ENCODE data around the gene ESD.
"Not testable (repeated sequence)": the region's sequence is repeated elsewhere in the genome, so short reads cannot be mapped to it uniquely, and the experiment has no call there.

Gene ESD, protein sequence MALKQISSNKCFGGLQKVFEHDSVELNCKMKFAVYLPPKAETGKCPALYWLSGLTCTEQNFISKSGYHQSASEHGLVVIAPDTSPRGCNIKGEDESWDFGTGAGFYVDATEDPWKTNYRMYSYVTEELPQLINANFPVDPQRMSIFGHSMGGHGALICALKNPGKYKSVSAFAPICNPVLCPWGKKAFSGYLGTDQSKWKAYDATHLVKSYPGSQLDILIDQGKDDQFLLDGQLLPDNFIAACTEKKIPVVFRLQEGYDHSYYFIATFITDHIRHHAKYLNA

DNA sequence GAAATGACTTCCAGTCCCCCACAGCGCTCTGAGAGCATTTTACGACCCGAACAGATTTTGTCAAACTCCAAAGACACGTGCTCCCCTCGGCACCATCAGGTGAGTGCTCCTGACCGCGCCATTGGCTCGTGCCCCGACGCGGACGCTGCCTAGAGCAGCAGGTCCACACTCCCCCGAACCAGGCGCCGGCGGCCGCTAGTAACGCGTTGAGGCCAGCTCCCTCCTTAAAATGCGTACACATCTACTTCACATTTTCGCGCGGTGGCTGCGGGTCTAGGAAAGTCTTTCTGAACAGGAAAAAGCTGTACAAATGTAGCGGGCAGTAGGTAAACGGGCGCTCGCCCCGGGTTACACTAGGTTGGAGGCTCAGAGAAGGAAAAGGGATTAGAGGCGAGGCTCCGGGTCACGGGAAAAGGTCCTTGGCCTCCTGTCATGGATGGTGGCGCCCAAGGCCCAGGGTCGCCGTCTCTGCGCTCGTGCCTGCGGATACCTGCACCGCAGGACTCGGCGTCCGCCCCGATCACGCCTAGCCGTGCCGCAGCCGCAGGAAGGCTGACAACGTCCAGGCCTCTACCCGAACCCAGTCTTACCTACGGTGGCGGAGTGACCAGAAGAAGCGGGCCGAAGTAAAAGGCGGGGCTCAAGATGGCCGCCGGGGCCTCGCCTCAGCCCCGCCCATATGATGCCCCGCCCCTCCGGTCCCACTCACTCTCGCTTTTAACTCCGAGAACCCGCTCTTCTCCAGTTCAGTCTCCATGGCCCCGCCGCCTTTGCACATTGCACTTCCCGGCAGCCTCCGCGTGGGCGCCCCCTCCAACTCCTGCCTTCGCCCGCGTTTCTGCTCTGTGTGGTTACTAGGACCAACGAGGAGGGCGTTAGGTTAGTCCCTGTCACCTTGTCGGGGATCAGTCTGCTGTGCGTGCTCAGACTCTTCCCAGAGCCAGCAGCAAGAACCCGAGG is at the start of gene ESD:
Gene ESD (minus strand): TSS at position 647 of the 960 bp plus-strand sequence. CDS start 5,748 bp downstream, outside the sequence.
- DNase-seq: peak; percentile 82 to 93

GRCh38 chr13:46846726-46847125 is 49.8 kb upstream of the ESD start:
- no peak for DNase-seq

DNA sequence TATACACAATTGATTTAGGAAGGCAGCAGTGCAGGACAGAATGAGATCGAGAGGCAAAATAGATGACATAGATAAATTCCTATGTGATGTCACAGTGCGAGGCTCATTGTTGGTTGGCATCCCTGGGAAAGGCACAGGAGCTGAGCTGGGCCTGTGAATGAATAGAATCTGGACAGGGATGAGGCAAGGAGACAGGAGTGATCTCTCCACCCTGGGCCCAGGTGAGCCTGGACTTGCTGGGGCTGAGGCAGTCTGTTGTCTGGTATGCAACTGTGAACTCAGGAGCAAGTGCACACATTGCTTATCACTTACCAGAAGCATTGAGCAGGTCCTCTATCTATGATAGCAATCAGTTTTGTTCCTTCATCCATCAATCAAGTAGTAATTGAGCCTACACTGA is 48.2 kb upstream of the ESD start:
- DNase-seq: no peak

- DNase-seq: no peak
These were observed 47.5 kb upstream of the ESD start for GRCh38 chr13:46844431-46844830.

DNA sequence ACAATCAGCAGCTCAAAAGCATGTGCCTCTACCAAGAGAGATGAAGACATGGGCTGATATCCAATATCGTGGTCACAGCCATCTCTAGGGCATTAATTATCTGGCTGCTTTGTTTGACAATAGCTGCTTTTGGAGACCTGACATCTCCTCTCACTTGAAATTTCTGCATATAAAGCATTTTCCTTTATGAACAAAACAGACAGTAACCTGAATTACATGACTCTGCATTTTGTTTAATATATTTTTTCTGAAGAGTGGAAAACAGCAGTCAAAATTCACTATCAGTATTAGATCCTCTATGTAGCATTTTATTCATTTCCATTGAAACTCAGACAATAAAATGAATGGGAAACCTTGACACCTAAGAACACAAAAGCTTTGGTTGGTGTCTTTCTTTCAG is 42.4 kb upstream of the ESD start:
- no peak for DNase-seq

DNA sequence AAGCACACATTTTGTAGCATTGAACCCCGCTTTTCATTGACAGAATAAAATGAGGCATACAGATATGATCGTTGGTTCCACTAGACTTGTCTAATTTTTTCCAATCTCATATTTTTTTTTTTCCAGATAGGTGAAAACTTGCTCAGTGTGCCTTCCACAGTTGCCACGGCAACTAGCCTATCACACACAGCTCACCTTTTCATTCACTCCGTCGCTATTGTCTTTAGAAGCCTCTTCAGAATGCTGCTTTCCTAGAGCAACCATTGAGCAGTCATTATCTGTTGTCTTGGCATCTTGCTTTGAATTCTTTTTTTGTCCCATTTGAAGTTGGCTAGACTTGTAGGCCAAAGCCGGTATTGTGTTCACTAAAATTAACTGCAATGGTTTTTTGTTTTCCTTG is 37.7 kb upstream of the ESD start:
- DNase-seq: no peak

- DNase-seq: peak in 1 of 2 experiments; percentile 42
These were observed 34.7 kb upstream of the ESD start for GRCh38 chr13:46831588-46832194.

DNA sequence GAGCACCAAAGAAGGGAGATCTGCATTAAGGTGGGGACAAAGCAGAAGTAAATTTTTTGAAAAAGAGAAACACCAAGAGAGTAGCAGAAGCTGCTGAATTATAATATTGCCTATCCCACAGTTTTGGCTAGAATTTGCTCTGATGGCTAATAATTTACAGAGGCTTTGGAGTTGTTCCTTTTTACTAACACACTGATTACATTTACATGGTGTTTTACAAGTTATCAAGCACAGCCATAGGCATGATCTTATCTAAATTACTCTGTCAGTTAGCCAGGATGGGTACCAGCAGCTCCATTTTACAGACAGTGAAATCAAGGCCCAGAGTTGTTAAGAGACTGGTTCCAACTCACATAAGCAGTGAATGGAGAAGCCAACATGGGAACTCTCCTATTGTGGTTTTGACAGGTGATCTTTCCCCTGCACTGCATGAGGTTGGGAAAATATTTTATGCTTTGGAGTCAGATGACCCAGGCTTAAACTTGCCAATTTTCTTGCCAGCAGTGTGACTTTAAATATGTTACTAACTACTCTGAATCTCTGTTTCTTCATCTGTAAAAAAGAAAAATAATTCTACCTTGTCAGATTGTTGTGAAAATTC is 33.5 kb upstream of the ESD start:
- DNase-seq: no peak

DNA sequence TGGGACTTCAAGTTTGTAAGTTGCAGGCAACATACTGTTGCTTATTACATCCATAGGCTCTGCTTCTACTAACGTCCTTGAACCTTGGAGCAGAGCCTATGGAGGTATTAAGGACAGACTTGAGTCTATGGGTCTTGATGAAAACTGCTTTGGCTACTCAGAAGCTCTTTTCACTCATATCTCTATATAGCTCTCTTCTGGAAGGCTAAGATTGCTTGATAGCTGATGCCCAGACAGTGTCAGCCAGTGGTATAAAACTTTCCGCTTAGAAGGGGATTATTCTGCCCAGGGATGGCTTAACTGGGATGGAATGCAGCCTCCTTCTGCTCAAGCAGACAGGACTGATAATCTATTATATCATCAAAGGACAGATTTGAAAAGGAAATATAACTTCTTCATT is 25.6 kb upstream of the ESD start:
- DNase-seq: no peak

DNA sequence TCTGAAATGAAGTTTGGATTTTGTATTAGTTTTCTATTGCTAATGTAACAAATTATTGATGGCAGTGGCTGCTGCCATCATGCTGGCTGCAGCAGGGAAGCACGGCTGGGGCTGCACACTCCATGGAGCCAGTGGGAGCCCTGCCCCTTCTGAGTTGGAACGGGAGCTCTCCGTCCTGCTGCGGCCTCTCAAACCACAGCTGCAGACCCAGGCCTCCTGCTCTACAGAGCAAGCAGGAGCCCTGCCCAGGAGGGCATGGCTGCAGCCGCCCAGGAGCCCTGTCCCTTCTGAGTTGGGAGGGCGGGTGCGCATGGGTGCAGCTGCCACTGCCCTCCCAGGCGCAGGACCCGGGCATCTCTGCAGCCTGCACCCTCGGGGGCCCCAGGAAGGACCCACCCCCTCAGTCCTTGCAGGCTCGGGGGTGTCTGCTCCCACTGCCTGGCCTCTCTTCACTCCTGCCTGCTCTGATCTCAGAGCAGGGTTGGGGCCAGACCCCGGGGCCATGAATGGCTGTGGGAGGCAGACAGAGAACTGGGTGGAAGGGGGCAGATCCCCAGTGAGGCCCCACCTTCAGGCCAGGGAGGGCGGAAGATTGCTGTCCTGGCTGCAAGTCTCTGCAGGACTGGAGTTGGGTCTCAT is 21.0 kb upstream of the ESD start:
- no peak for DNase-seq

DNA sequence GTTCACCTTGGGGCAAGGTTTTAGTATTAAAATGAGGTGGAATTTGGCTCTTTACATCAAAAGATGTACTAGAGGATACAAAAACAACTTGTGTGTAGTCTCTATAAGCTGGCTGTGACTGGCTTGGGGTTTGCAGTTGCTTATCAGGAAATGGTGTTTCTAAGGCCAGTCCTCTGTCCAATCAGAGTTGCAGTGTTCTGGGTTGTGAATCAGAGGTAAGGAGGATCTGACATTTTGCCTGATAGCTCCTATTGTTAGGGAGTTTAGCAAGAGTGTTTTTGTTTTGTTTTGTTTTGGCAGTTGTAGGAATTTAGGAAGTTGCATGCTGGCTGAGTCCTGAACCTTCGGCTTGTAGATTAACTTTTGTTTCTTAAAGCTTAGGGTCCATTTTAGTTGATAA is 20.1 kb upstream of the ESD start:
- no peak for DNase-seq

GRCh38 chr13:46816371-46816770 is 19.4 kb upstream of the ESD start:
- no peak for DNase-seq

- DNase-seq: no peak
These were observed 15.4 kb upstream of the ESD start for GRCh38 chr13:46812301-46812797.

GRCh38 chr13:46810440-46810839 is 13.5 kb upstream of the ESD start:
- no peak for DNase-seq

DNA sequence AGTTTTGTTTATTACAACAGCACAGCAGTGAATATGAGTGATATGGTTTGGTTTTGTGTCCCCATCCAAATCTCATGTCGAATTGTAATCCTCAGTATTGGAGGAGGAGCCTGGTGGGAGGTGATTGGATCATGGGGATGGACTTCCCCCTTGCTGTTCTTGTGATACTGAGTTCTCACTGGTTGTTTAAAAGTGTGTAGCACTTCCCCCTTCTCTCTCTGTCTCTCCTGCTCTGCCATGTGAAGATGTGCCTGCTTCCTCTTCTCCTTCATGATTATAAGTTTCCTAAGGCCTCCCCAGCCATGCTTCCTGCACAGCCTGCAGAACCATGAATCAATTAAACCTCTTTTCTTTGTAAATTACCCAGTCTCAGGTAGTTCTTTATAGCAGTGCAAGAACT is 8.0 kb upstream of the ESD start:
- not testable (repeated sequence) for DNase-seq

DNA sequence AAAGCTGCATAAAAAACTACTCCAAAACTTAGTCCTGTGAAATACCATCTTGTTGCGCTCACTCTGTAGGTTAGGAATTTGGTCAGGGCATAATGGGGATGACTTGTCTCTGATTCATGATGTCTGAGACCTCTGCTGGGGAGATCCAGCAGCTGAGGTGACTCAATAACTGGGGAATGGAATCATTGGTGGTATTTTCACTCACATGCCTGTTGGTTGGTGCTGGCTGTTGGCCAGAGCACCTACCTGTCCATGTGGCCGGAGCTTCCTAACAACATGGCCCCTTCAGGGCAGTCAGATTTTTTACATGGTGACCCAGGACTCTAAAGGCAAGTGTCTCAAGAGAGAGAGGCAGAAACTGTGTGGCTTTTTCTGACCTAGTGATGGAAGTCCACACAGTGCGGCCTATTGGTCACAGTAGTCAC is 7.4 kb upstream of the ESD start:
- peak; percentile 82 to 85 for DNase-seq

DNA sequence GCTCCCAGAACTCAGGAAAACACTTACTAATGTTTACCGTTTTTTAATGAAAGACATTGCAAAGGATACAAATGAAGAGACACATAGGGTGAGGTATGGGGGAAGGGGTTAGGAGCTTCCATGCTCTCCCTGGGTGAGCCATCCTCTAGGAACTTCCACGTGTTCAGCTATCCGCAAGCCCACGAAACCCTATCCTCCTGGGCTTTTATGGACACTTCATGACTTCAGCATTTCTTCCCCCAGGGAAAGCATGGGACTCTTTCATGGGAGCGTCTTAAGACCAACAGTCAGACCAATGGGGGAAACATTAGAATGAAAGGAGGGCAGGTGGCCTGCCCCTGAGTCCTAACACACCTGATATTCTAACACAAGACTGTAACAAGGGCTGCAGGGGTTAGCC is 6.6 kb upstream of the ESD start:
- no peak for DNase-seq

- DNase-seq: no peak
These were observed 4.9 kb upstream of the ESD start for GRCh38 chr13:46801858-46802257.

- DNase-seq: no peak
These were observed 2.2 kb upstream of the ESD start for GRCh38 chr13:46799139-46799538.

DNA sequence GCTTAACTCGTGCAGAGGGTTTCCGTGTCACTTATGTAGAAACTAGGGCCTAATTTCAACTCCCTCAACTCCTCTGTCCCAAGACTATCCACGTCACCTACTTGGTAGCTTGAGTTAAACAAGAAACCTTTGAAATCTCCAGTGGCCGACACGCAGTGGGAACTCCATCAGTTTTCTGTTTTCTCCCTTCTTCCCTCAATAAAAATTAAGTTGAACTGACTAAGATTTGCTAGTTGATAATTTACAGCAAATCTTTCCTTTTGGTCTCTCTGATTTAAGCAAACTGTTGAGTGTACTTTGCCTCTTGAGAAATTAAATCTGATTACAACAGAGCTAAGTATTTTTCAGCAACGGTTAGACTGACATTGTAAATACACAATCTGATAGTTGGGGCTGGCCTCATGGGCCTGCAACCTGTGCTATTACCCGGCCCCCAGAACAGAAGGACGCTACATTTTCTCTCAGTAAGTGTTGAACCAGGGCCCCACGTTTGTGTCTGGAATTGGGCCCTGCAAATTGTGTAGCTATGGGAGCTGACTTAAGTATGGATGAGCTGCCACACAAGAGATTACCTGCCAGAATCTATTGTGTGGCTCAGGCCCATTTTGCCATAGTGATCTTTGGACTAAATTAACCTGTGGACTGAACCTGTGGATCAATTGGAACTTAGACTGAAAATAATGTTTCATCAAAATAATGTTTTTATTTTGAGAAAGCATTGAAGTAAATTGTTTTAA is 708 bp upstream of the ESD start:
- no peak for DNase-seq

DNA sequence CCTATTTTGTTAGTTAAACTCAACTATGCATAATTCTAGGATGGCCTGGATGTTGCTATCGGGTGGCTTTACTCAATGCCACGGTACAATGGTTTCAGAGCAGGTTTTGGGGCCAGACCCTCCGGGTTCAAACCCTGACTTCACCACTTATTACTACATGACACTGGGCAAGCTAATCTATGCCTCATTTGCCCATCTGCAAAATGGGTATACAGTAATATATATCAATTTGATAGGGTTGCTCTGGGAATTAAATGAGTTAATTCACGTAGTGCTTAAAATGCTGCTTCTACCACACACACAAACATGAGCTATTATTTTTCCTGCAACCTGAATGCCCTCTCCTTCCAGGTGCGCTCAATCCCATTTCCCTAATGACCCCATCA is 839 bp downstream of the ESD start:
- DNase-seq: no peak

GRCh38 chr13:46795321-46795720 is 1.6 kb downstream of the ESD start:
- no peak for DNase-seq
